ENCODE data around the gene ZC3H18.

GRCh38 chr16:88646345-88647034, 76.3 kb downstream of the ZC3H18 start:
- TF ChIP-seq YY1 (IDR thresholded peaks at IDR 0.05; ENCODE audit: insufficient read depth, insufficient read length) = no peak
- TF ChIP-seq SUZ12 (IDR thresholded peaks at IDR 0.05; ENCODE audit: extremely low read depth, insufficient read depth, insufficient read length) = no peak
